Activated T-cell treated with anti-CD3 and anti-CD28 coated beads, Interleukin-2, amount 50 U/mL, for 24 hours (primary cell): ENCODE data around the gene SEC14L6.

Experiments
- DNase-seq: peaks from one replicate; pipeline ENCODE4 v3.0.0-alpha.2; 2020
- H3K27ac Mint-ChIP-seq: 2 replicates; pipeline ENCODE4 v1.8.0; 2020; ENCODE audit warnings: mild to moderate bottlenecking, mixed read lengths
- H3K27me3 Mint-ChIP-seq: 2 replicates; pipeline ENCODE4 v1.8.0; 2020; ENCODE audit warnings: mixed read lengths
- H3K36me3 Mint-ChIP-seq: 2 replicates; pipeline ENCODE4 v1.8.0; 2020; ENCODE audit warnings: low read depth, mixed read lengths
- H3K4me1 Mint-ChIP-seq: 2 replicates; pipeline ENCODE4 v1.8.0; 2020; ENCODE audit warnings: low read depth, mixed read lengths
- H3K4me3 Mint-ChIP-seq: 2 replicates; pipeline ENCODE4 v1.8.0; 2020; ENCODE audit warnings: mild to moderate bottlenecking, moderate library complexity, mixed read lengths
- H3K9me3 Mint-ChIP-seq: 2 replicates; pipeline ENCODE4 v1.8.0; 2020; ENCODE audit warnings: mixed read lengths

Gene SEC14L6

GRCh38 chr22:30479981-30480380 is 66.6 kb downstream of the SEC14L6 start:
- H3K4me1 Mint-ChIP-seq = peaks cover 2% of the 10 kb centered on the region
- H3K27me3 Mint-ChIP-seq = no peaks in the 10 kb centered on the region
- H3K4me3 Mint-ChIP-seq = no peak overlapping the region

GRCh38 chr22:30474683-30475424 is 71.7 kb downstream of the SEC14L6 start:
- H3K27me3 Mint-ChIP-seq = peaks cover 25% of the 10 kb centered on the region
- no peaks in the 10 kb centered on the region for H3K9me3 Mint-ChIP-seq
- DNase-seq = no peak
- no peaks in the 10 kb centered on the region for H3K36me3 Mint-ChIP-seq
- H3K4me1 Mint-ChIP-seq = peaks cover 6% of the 10 kb centered on the region
- no peak overlapping the region for H3K27ac Mint-ChIP-seq
- H3K4me3 Mint-ChIP-seq = no peak overlapping the region

More at GRCh38 chr22:30479981-30480380, 66.6 kb downstream of the SEC14L6 start:
- no peak for DNase-seq
- no peak overlapping the region for H3K27ac Mint-ChIP-seq
- H3K9me3 Mint-ChIP-seq = no peaks in the 10 kb centered on the region
- H3K36me3 Mint-ChIP-seq = no peaks in the 10 kb centered on the region

- H3K36me3 Mint-ChIP-seq = no peaks in the 10 kb centered on the region
- no peak overlapping the region for H3K27ac Mint-ChIP-seq
- H3K4me3 Mint-ChIP-seq = no peak overlapping the region
- H3K27me3 Mint-ChIP-seq = peaks cover 27% of the 10 kb centered on the region
- peaks cover 6% of the 10 kb centered on the region for H3K4me1 Mint-ChIP-seq
- no peaks in the 10 kb centered on the region for H3K9me3 Mint-ChIP-seq
- no peak for DNase-seq
Measured at GRCh38 chr22:30474121-30474520, 72.4 kb downstream of the SEC14L6 start.

GRCh38 chr22:30472994-30473720 is 73.4 kb downstream of the SEC14L6 start:
- Mint-ChIP-seq H3K27me3 (peaks cover 30% of the 10 kb centered on the region), H3K9me3 (no peaks in the 10 kb centered on the region), H3K36me3 (no peaks in the 10 kb centered on the region), H3K4me3 (no peak overlapping the region), H3K27ac (no peak overlapping the region), H3K4me1 (peaks cover 6% of the 10 kb centered on the region)
- DNase-seq = no peak
